ENCODE data around the gene KEAP1.

DNA sequence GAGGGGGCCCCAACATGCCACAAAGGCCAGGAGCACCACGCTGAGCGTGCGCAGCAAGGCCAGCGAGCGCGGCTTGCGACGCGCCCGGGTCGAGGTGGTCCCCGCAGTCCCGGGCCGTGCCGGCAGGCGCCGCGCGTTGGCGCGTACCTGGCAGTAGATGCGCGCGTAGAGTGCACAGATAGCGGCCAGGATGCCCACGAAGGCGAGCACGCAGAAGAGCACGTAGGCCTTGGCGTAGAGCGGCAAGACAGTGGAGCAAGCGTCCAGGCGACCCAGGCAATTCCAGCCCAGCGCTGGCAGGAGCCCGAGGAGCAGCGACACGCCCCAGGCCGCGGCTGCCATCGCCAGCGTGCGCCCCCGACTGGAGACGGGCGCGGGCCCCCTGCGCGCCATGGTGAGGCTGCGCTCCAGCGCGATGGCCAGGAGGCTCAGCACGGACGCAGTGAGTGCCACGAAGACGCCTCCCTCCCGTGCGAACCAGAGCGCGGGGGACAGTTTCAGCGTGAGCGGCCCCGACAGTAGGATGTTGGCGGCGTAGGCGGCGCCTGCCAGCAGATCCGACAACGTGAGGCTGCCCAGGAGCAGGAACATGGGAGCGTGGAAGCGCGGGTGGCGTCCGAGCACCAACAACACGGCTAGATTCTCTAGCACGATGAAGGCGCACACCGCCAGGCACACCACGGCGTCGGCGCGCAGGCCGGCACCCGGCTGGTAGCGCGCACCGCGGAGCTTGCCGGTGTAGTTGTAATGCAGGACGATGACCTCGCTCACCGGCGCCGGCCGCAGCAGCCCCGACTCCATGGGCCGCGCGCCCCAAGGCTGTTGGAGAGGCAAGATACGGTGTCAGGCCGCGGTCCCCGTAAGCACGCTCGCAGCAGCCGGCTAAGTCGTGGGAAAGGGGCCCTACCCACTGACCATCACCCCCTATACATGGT is 11.3 kb upstream of the KEAP1 start:
- TF ChIP-seq, protein P1, sequence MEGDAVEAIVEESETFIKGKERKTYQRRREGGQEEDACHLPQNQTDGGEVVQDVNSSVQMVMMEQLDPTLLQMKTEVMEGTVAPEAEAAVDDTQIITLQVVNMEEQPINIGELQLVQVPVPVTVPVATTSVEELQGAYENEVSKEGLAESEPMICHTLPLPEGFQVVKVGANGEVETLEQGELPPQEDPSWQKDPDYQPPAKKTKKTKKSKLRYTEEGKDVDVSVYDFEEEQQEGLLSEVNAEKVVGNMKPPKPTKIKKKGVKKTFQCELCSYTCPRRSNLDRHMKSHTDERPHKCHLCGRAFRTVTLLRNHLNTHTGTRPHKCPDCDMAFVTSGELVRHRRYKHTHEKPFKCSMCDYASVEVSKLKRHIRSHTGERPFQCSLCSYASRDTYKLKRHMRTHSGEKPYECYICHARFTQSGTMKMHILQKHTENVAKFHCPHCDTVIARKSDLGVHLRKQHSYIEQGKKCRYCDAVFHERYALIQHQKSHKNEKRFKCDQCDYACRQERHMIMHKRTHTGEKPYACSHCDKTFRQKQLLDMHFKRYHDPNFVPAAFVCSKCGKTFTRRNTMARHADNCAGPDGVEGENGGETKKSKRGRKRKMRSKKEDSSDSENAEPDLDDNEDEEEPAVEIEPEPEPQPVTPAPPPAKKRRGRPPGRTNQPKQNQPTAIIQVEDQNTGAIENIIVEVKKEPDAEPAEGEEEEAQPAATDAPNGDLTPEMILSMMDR (IDR thresholded peaks at IDR 0.05; ENCODE audit: insufficient read depth, low read length), result no peak
- TF ChIP-seq POLR2AphosphoS5 (IDR thresholded peaks at IDR 0.05; ENCODE audit: low read depth), result no peak
- TF ChIP-seq, protein P2, sequence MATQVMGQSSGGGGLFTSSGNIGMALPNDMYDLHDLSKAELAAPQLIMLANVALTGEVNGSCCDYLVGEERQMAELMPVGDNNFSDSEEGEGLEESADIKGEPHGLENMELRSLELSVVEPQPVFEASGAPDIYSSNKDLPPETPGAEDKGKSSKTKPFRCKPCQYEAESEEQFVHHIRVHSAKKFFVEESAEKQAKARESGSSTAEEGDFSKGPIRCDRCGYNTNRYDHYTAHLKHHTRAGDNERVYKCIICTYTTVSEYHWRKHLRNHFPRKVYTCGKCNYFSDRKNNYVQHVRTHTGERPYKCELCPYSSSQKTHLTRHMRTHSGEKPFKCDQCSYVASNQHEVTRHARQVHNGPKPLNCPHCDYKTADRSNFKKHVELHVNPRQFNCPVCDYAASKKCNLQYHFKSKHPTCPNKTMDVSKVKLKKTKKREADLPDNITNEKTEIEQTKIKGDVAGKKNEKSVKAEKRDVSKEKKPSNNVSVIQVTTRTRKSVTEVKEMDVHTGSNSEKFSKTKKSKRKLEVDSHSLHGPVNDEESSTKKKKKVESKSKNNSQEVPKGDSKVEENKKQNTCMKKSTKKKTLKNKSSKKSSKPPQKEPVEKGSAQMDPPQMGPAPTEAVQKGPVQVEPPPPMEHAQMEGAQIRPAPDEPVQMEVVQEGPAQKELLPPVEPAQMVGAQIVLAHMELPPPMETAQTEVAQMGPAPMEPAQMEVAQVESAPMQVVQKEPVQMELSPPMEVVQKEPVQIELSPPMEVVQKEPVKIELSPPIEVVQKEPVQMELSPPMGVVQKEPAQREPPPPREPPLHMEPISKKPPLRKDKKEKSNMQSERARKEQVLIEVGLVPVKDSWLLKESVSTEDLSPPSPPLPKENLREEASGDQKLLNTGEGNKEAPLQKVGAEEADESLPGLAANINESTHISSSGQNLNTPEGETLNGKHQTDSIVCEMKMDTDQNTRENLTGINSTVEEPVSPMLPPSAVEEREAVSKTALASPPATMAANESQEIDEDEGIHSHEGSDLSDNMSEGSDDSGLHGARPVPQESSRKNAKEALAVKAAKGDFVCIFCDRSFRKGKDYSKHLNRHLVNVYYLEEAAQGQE (IDR thresholded peaks at IDR 0.05; ENCODE audit: insufficient replicate concordance, low read depth), result no peak
- TF ChIP-seq GABPA (IDR thresholded peaks at IDR 0.05; ENCODE audit: low read depth), result no peak

Data from HL-60 (cell line).